Kidney glomerular epithelial cell (primary cell): Measurements from ENCODE around the gene USP28.
"Not testable (repeated sequence)": the region's sequence is repeated elsewhere in the genome, so short reads cannot be mapped to it uniquely, and the experiment has no call there.

ENCODE experiments used
- DNase-seq: peaks from one replicate; lab custom pipeline; 2025; lab: John Stamatoyannopoulos, UW

The USP28 gene

GRCh38 chr11:113773416-113774173, 101.8 kb downstream of the USP28 start, which contains the start of gene ZW10:
TSS of gene ZW10 (minus strand) at chr11:113773692. CDS start at chr11:113773666, 26 bp downstream.
- DNase-seq, result peak; percentile 92

- DNase-seq, result no peak
Observed at GRCh38 chr11:113773092-113773415, 102.3 kb downstream of the USP28 start.

- no peak for DNase-seq
Observed at GRCh38 chr11:113771964-113772363, 103.4 kb downstream of the USP28 start.

- DNase-seq, result no peak
Observed at GRCh38 chr11:113764527-113765219, 110.7 kb downstream of the USP28 start.

- not testable (repeated sequence) for DNase-seq
Observed at GRCh38 chr11:113763040-113763439, 112.3 kb downstream of the USP28 start.

- no peak for DNase-seq
Observed at GRCh38 chr11:113760241-113760640, 115.1 kb downstream of the USP28 start.

- DNase-seq, result no peak
Observed at GRCh38 chr11:113752932-113753331, 122.4 kb downstream of the USP28 start.
